Measurements from ENCODE around the gene BRD4. TPM values are rescaled to one million over a fixed set of nuclear protein-coding genes. Genes with fewer than 3 reads are reported as not detected.

BRD4 gene
- total RNA-seq, 1 donor from 2014 or later: 34.6 TPM

DNA sequence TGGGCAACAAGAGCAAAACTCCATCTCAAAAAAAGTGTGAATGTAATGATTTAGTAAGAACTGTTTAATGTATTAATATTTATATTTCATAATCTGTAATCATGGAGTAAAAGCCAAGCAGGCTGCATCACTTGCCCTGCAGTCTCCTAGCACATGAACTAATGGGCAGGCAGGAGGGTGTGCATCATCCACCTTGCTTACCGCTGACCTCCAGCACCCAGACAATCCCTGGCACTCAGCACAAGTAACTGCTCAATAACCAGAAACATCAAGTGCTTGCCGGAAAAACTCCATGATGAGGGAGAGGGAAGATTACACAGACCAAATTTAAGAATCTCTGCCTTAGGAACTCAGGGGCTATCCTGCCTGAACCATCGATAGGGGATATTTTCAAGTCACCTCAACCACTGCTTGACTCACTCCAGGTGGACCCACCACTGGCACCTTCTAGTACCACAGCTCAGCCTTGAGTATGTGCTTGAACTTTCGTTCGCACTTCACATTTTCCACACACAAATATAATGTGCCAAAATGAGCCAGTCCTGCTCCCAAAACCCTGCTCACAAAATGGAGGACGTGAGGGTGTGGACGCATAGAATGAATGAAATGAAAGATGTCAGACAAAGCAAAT lies 18.6 kb downstream of the BRD4 start:
- DNase-seq: no peak

- DNase-seq: no peak
Measured at GRCh38 chr19:15307169-15307568, 25.2 kb downstream of the BRD4 start.

DNA sequence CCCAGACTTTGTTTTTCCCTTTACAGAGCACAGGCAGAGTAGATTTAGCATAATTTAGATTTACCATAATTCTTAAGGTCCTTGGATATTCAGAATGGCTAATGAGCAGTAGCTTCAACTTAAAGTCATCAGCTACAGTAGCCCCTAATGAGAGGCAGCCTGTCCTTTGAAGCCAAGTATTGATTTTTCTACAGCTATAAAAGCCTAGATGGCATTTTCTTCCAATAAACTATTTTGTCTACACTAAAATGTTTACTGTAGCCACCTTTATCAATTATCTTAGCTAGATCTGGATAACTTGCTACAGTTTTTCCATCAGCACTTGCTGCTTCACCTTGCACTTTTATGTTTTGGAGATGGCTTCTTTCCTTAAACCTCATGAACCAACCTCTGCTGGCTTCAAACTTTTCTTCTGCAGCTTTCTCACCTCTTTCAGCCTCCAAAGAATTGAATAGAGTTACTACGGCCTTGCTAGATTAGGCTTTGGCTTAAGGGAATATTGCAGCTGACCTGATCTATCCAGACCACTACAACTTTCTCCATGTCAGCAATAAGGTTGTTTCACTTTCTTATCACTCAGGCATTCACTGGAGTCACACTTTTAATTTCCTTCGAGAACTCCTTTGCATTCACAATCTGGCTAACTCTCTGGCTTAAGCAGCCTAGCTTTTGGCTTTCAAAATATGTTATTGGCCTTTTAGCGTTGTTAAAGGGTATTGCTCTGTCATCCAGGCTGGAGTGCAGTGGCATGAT lies 26.6 kb downstream of the BRD4 start:
- DNase-seq: no peak

DNA sequence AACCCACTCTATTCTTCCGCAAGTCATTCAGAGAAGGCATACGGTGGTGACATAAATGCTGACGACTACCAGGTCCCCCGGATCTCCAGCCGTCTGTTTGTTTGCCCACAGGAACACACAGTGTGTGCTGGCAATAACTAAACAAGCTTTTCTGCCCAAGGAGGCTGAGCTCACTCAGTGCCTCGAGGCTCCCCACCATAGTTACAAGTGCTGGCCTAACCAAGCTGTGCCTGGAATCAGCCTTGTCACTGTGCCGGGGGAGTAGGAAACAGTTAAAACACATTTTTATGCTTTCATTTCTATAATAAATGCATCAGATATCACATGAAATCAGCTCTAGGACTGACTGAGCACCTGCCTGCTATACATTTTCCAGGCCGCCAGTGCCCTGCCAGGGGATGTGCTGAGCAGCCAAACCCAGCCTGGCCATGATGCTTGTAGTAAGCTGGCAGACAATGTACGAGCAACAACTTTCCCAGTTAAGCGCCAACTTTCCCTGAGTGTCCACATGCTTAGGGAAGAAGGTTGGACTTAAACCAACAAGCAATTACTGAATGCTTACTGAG lies 28.1 kb downstream of the BRD4 start:
- peak; percentile 80 for DNase-seq

GRCh38 chr19:15303105-15303780 lies 29.1 kb downstream of the BRD4 start:
- no peak for DNase-seq

- no peak for DNase-seq
Measured at GRCh38 chr19:15300533-15301197, 31.7 kb downstream of the BRD4 start.

DNA sequence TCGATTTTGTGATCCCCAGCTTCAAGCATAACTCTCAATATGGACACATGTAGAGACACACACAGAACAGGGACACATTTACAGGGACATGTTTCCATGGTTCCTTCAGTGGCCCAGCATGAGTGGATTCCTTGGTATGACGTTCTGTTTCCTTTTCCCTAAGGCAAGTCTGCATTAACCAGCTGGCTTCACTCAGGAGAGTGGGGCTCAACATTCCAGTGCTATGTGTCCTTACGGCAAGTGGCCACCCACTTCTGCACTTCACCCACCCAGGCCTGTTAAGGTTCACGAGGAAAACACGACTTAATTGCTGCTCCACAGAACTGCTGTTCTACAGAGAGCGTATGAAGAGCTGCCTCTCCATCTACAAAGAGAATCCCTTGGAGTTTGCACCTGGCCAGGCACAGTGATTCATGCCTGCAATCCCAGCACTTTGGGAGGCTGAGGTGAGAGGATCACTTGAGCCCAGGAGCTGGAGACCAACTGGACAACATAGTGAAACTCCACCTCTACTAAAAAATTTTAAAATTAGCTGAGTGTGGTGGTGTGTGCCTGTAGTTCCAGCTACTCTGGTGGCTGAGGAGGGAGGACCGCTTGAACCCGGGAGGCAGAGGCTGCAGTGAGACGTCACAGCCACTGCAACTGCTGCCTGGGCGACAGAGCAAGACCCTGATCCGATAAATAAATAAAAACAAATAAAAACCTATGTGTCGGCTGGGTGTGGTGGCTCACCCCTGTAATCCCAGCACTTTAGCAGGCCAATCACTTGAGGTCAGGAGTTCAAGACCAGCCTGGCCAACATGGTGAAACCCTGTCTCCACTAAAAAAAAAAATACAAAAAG lies 32.5 kb downstream of the BRD4 start:
- DNase-seq: no peak

DNA sequence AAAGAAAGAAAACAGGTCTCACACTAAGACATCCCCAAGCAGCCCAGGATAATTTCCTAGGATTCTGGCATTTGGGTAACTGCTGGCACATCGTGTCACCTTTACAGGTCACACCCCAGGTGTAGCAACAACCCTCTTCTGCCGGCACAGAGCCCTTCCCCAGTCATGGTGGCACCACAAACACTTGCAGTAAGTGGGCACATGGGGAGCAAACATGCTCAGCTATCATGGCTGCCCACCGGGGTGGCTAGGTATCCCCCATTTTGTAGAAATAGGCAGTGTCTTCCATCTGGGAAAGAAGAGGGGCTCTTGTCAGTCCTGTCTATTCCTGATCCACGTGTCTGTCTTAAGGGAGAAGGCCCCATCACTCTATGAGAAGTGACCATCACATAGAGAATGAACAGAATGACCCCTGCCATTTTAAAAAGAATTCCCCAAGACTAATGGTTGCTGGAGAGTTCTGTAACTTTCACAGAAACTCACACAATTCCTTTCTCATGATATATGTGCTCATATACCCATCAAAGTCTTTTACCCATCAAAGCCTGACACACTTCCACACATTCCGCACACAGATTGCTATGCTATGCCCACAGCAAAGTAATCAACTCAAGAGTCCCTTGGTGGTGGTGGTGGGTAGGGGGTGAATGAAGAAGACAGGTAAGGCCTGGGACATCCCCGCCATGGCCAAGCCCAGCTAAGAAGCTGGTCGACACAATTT lies 33.3 kb downstream of the BRD4 start:
- DNase-seq: no peak

DNA sequence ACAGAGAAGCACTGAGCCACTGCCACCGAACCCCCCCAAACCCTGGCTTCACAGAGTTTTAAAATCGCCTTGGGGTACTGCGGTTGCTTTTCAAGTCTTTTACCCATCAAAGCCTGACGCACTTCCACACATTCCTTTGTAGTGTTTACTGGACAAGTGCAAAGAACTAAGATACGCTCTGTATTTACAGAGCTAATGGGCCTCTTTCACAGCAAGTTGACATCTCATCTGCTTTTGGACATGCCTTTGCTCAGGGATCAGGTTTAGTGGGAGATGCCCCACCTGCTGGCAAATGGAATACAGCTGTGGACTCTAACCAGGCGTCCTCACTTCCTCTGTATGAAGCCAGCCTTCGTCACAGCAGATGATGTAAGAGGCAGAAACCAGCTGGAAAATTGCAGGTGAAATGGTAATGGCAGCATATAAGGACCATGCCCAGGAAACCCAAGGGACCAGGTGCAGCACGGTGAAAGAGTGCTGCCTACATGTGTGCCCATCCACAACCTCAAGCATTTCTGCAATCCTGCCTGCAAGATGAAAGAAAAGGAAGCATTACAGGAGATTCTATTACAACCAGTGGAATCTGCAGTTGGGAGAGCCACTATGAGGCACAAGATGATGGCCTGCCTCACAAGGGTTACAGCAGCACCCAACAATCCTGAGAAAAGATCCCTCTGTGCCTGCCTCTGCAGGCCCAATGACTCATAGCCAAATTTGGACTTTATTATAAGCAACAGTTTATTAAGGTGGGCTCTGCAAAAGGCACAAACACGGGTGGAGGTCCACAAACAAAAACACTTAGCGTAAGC lies 34.7 kb downstream of the BRD4 start:
- peak; percentile 70 for DNase-seq

DNA sequence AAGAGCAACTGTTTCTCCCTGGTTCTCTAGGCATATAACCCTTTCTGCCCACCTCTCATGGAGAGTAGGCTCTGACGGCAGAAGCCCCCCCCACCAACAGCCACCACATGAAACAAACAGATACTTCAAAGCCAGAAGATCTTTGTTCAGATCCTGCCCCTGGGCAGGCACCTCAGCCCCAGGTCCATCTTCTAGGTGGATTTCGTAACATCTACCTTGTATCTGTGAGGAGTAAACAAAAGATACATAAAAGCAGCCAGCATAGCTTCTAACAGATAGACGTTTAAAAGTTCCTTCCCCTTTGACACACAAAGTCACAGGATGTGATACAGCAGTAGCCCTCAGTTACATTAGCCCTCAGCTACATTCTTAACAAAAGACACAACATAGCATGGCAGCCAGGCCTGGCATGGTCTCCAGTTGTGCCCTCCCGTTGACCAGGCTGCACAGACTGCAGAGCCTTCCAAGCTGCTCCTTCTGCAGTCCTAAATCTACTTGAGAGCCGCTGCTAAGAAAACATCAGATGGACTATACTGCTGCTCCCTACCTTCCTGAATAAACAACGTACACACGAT lies 35.4 kb downstream of the BRD4 start:
- no peak for DNase-seq

- DNase-seq: no peak
Measured at GRCh38 chr19:15296353-15296752, 36.0 kb downstream of the BRD4 start.

GRCh38 chr19:15294561-15294990 lies 37.8 kb downstream of the BRD4 start:
- DNase-seq: no peak

DNA sequence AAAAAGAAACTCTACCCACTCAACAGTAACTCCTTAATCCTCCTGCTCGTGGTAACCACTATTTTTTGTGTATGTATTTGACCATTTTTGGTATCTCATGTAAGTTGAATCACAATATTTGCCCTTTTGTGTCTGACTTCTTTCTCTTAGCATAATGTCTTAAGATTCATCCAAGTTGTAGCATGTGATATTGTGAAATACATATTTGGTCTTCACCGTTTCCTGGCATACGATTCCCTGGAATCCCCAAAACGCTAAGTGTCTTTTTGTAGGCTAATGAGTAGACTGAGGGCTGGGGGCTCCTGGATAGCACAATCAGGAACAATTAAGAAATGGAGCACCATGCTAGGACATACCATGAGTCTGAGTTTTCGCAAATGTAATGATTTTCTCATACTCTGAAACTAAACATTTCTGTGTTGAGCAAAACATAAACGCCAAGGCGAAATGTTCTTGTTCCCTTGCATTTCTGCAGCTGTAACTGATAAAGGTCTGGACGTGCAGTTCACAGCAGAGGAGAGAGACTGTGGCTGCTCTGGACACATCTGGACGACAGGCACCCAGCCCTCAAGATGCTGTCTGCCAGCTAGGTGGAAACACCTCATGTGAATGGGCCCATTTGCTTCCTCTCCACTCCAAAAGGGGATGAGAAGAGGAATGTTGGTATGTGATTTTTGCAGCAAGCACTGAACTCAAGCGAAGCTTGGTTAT lies 38.4 kb downstream of the BRD4 start:
- no peak for DNase-seq

DNA sequence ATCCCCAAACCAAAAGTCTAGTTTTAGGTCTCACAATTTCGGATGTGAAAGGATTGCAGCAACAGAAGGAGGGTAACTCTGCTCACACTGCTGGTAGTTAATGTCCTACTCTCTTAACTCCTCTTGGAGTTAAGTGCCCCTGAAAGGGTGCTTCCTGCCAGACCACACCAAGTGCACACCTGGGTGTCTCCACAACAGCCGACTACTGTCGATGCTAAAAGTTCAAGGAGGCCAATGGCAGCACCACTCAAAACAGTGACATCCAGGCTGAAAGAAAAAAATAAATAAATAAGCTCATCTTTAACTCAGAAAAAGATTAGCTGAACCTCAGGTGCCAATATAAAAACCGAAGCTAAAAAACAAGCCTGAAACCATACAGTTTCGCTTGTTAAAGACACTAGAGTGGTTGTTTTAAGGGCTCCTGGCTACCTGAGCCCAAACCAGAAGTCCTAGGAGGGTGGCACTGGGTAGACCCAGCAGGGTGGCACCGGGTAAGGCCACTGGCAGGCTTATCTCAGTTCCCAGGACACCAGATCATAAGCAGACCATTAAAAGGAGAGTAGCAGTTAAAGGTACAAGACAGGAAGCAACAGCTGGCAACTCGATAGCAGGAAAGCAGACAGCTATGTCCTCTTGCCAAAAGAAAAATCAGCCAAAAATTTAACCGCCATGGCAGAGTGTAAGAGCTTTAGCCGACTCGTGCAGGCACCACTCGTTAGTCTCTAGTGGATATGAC lies 39.3 kb downstream of the BRD4 start:
- DNase-seq: peak; percentile 79

DNA sequence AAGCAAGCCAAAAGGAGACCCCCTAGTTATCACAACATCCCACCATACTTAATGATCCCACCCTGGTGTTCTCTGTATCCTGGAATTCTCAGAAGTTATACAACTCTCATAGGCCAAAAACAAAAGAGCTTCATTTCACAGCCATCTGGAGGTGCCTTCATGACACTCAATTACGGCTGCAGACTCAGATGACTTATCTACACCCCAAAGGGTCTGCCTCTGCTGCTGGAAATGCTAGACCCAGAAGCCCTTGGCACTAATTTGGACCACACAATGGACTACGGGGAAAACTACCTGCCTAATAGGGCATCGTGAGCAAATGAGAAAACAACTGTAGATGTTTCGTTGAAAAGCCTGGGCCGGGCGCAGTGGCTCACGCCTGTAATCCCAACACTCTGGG lies 40.2 kb downstream of the BRD4 start:
- DNase-seq: no peak

DNA sequence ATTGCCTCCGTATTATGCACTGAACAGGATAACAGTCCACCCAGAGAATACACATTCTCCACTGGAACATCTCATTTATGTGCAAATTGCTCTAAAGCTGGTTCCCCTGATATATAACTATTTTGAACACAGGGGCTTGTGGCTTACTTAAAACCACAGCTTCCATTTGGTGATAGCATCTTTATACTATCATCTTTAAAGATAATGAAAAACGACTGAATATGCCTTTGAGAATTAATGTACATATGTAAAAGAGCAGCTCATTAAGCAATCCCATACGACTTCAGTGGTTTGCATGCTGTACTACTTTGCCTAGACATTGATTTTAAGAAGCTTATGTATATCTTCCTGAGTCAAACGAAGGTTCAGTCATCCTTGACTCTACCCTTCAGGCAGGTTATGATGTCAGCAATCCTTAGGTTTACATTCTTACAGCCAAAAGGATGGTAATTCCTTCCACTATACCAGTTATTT lies 40.8 kb downstream of the BRD4 start:
- no peak for DNase-seq

- DNase-seq: no peak
Measured at GRCh38 chr19:15291089-15291488, 41.2 kb downstream of the BRD4 start.

DNA sequence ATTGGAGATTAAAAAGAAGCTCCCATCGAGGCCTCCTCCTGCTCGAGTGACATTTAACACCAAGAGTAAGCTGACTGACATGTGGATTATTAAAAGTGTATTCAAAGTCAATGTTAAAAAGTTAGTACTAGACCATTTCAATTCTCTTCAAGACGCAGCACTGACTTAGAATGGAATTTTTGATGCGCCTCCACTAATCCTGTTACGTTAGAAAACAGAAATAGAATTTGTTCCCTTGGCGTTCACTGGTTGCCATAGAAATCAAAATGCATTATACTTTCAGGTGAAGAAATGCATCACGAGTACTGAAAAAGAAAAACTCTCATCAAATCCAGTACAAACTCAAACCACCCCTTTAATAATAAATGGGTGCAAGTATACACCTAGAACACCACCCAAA lies 42.2 kb downstream of the BRD4 start:
- peak; percentile 46 for DNase-seq
